ENCODE results near the gene NT5C3B.
A peak's percentile ranks its signal among the peaks of the same experiment; 100 is the strongest.

Gene NT5C3B

GRCh38 chr17:41806685-41807445 lies 29.2 kb downstream of the NT5C3B start:
- no peak for DNase-seq

GRCh38 chr17:41803049-41804020 lies 32.7 kb downstream of the NT5C3B start:
- DNase-seq: no peak

- DNase-seq: peak; percentile 75
Observed at GRCh38 chr17:41801374-41802271, 34.4 kb downstream of the NT5C3B start.

GRCh38 chr17:41800601-41801373 lies 35.2 kb downstream of the NT5C3B start:
- peak; percentile 39 for DNase-seq

- DNase-seq: no peak
Observed at GRCh38 chr17:41799366-41799765, 36.7 kb downstream of the NT5C3B start.

- DNase-seq: no peak
Observed at GRCh38 chr17:41797377-41797776, 38.7 kb downstream of the NT5C3B start.

GRCh38 chr17:41796121-41796895 lies 39.7 kb downstream of the NT5C3B start:
- DNase-seq: no peak

GRCh38 chr17:41794540-41794975 lies 41.5 kb downstream of the NT5C3B start:
- DNase-seq: no peak

- DNase-seq: no peak
Observed at GRCh38 chr17:41793784-41794539, 42.1 kb downstream of the NT5C3B start.

- DNase-seq: no peak
Observed at GRCh38 chr17:41792845-41793783, 42.9 kb downstream of the NT5C3B start.

GRCh38 chr17:41787021-41787418 lies 49.0 kb downstream of the NT5C3B start:
- no peak for DNase-seq

- peak; percentile 99 for DNase-seq
Observed at GRCh38 chr17:41786227-41787020, 49.6 kb downstream of the NT5C3B start, which contains the start of gene JUP. Gene JUP (minus strand): TSS chr17:41786711. CDS start chr17:41771854, 14,857 bp downstream.

- DNase-seq: peak; percentile 57
Observed at GRCh38 chr17:41785859-41786226, 50.2 kb downstream of the NT5C3B start.

- DNase-seq: no peak
Observed at GRCh38 chr17:41785091-41785858, 50.8 kb downstream of the NT5C3B start.

GRCh38 chr17:41784207-41784744 lies 51.8 kb downstream of the NT5C3B start:
- no peak for DNase-seq

- no peak for DNase-seq
Observed at GRCh38 chr17:41782142-41782541, 53.9 kb downstream of the NT5C3B start.
